K562 (cell line): ENCODE measurements around the gene GIMAP6. TPM values are rescaled to one million over a fixed set of nuclear protein-coding genes. Genes with fewer than 3 reads are reported as not detected.

ENCODE experiments used
- ATAC-seq: fragments of 200-7000 bp; cut with Tn5 transposase; 3 replicates; pipeline ENCODE4 v1.9.1; 2020; ENCODE audit warnings: moderate library complexity
- BruUV-seq: library from RNA; stranded (reverse); fragments of 400-500 nt; replicated peaks from 2 replicates; lab custom pipeline; 2021; lab: Mats Ljungman, UMichigan
- CTCF ChIA-PET: fragments of 300-600 bp; formaldehyde crosslinking; extraction: SDS; loops from one replicate; lab custom pipeline; 2021; ENCODE audit warnings: low intra/inter-chr PET ratio; lab: Yijun Ruan, JAX
- POLR2A ChIA-PET: fragments of 300-600, 350-650 bp; sonication (Branson Sonifier 250); formaldehyde crosslinking; extraction: SDS; loops from one replicate; lab custom pipeline; 2021; ENCODE audit warnings: antibody characterized with exemption, inconsistent platforms; lab: Yijun Ruan, JAX
- DNase-seq, 4 experiments: peaks; one replicate each; pipeline versions ENCODE4 v3.0.0 to v3.0.0-alpha.2; 2011 to 2018; ENCODE audit warnings: low spot score in 3 of 4, mixed read lengths in 3 of 4; ENCODE audit errors: extremely low read depth in 1 of 4
- FAIRE-seq: peaks from 2 replicates; lab custom pipeline; 2011; peaks lifted over from hg19 to GRCh38; lab: Jason Lieb, UNC
- H2AFZ ChIP-seq: 2 replicates; pipeline ENCODE4 v1.6.0; 2011; ENCODE audit warnings: low read depth, low read length, control low read depth, inconsistent platforms
- H3K27ac ChIP-seq: fragments of 200-600 bp; 3 replicates; pipeline ENCODE4 v1.8.0; 2011; ENCODE audit warnings: low read depth, mild to moderate bottlenecking, control low read depth, inconsistent platforms, low read length, moderate library complexity, mixed read lengths; ENCODE audit errors: extremely low read depth
- H3K27me3 ChIP-seq, 2 experiments: fragments of 300-600 bp in 1 of 2; 2 replicates in 1 of 2; 3 replicates in 1 of 2; pipeline versions ENCODE4 v1.6.0 to v1.8.0; 2011; ENCODE audit warnings: inconsistent platforms in 2 of 2, low read length in 2 of 2, mild to moderate bottlenecking in 1 of 2, mixed read lengths in 1 of 2, moderate library complexity in 1 of 2; ENCODE audit not compliant: control insufficient read depth in 2 of 2, insufficient read depth in 2 of 2
- H3K36me3 ChIP-seq: fragments of 300-600 bp; 3 replicates; pipeline ENCODE4 v1.8.0; 2011; ENCODE audit warnings: mild to moderate bottlenecking, low read length, inconsistent platforms; ENCODE audit not compliant: control insufficient read depth, insufficient read depth
- H3K4me1 ChIP-seq, 2 experiments: fragments of 200-600 bp in 1 of 2; replicated peaks in 1 of 2; 2 replicates in 1 of 2; 3 replicates in 1 of 2; pipeline versions ENCODE4 v1.5.1 to v1.8.0; 2011; ENCODE audit warnings: inconsistent platforms in 2 of 2, low read length in 2 of 2, mild to moderate bottlenecking in 1 of 2, mixed read lengths in 1 of 2, moderate library complexity in 1 of 2; ENCODE audit not compliant: control insufficient read depth in 2 of 2, insufficient read depth in 2 of 2
- H3K4me2 ChIP-seq: 2 replicates; pipeline ENCODE4 v1.6.1; 2011; ENCODE audit warnings: low read length, control low read depth, inconsistent platforms, mixed read lengths; ENCODE audit not compliant: insufficient read depth
- H3K4me3 ChIP-seq: fragments of 200-600 bp; sonication (generic), shearing (Covaris generic); 2 replicates; pipeline ENCODE4 v1.5.1; 2016; ENCODE audit warnings: control low read depth, inconsistent platforms
- H3K79me2 ChIP-seq: fragments of 200-600 bp; 3 replicates; pipeline ENCODE4 v1.8.0; 2011; ENCODE audit warnings: low read length, inconsistent platforms; ENCODE audit not compliant: control insufficient read depth, insufficient read depth
- H3K9ac ChIP-seq, 2 experiments: 2 replicates each; pipeline versions ENCODE4 v1.6.0 to v1.6.1; 2011; ENCODE audit warnings: low read depth in 2 of 2, low read length in 2 of 2, control low read depth in 1 of 2, inconsistent platforms in 1 of 2, mild to moderate bottlenecking in 1 of 2, mixed read lengths in 1 of 2; ENCODE audit not compliant: insufficient read depth in 1 of 2
- H3K9me1 ChIP-seq: one replicate; pipeline ENCODE4 v1.6.0; 2011; ENCODE audit warnings: inconsistent platforms, mild to moderate bottlenecking, low read length, moderate library complexity; ENCODE audit not compliant: control insufficient read depth, insufficient read depth
- H3K9me3 ChIP-seq: replicated peaks from 2 replicates; pipeline ENCODE4 v1.5.1; 2011; ENCODE audit warnings: low read depth, low read length, inconsistent platforms; ENCODE audit not compliant: control insufficient read depth, insufficient read depth
- H4K20me1 ChIP-seq: replicated peaks from 2 replicates; pipeline ENCODE4 v1.6.1; 2011; ENCODE audit warnings: low read length, inconsistent platforms, mixed read lengths; ENCODE audit not compliant: control insufficient read depth, insufficient read depth
- ATF7 ChIP-seq: fragments of 450-650 bp; IDR thresholded peaks from 2 replicates; pipeline ENCODE4 v1.7.1; 2014; ENCODE audit warnings: mild to moderate bottlenecking, moderate library complexity
- E2F1 ChIP-seq: sonication (generic); formaldehyde crosslinking; IDR thresholded peaks from 2 replicates; pipeline ENCODE4 v1.8.1; 2023; ENCODE audit warnings: mild to moderate bottlenecking, missing genetic modification reagents, moderate library complexity
- E2F4 ChIP-seq: sonication (generic); formaldehyde crosslinking; IDR thresholded peaks from 2 replicates; pipeline ENCODE4 v1.8.0; 2022; ENCODE audit warnings: mild to moderate bottlenecking, low read depth, missing genetic modification reagents
- ELK3 ChIP-seq: fragments of 450-650 bp; formaldehyde crosslinking; IDR thresholded peaks from 2 replicates; pipeline ENCODE4 v1.4.0; 2020; ENCODE audit warnings: mild to moderate bottlenecking
- EWSR1 ChIP-seq: fragments of 450-650 bp; IDR thresholded peaks from 2 replicates; pipeline ENCODE4 v1.6.1; 2018; ENCODE audit warnings: borderline replicate concordance, mild to moderate bottlenecking, low read depth, moderate library complexity; ENCODE audit not compliant: partially characterized antibody
- FUS ChIP-seq: fragments of 200-400 bp; formaldehyde crosslinking; optimal IDR thresholded peaks from 2 replicates; pipeline ENCODE3; 2017; ENCODE audit warnings: low read depth, low read length
- GTF2F1 ChIP-seq: IDR thresholded peaks from 2 replicates; pipeline ENCODE4 v1.6.1; 2011; ENCODE audit warnings: low read depth, low read length, improper control_type of control experiment
- JUNB ChIP-seq: fragments of 450-650 bp; formaldehyde crosslinking; conservative IDR thresholded peaks from 2 replicates; pipeline ENCODE4 v1.4.0; 2020; ENCODE audit warnings: mild to moderate bottlenecking
- KAT2B ChIP-seq: IDR thresholded peaks from one replicate; pipeline ENCODE4 v1.6.1; 2012; ENCODE audit warnings: low read depth, mild to moderate bottlenecking, control low read depth, inconsistent platforms, low read length, moderate library complexity
- LARP7 ChIP-seq: fragments of 450-650 bp; IDR thresholded peaks from 2 replicates; pipeline ENCODE4 v1.6.1; 2016
- POLR3G ChIP-seq: IDR thresholded peaks from 2 replicates; pipeline ENCODE4 v1.6.1; 2011; ENCODE audit not compliant: insufficient read length, insufficient replicate concordance; ENCODE audit errors: extremely low read depth
- RNF2 ChIP-seq: sonication (generic); IDR thresholded peaks from 2 replicates; pipeline ENCODE4 v1.6.1; 2016
- SRSF1 ChIP-seq: fragments of 200-400 bp; formaldehyde crosslinking; IDR thresholded peaks from 2 replicates; pipeline ENCODE4 v1.6.1; 2017; ENCODE audit warnings: mild to moderate bottlenecking, low read depth, low read length, moderate library complexity
- SRSF7 ChIP-seq: fragments of 200-400 bp; formaldehyde crosslinking; optimal IDR thresholded peaks from 2 replicates; pipeline ENCODE3; 2017; ENCODE audit warnings: mild to moderate bottlenecking, low read depth, low read length
- ZBTB7A ChIP-seq: IDR thresholded peaks from 2 replicates; pipeline ENCODE4 v1.6.1; 2011; ENCODE audit warnings: low read depth, mild to moderate bottlenecking, low read length, moderate library complexity, borderline replicate concordance; ENCODE audit not compliant: control insufficient read depth
- ZNF23 ChIP-seq: fragments of 250-450 bp; sonication (Bioruptor Pico); IDR thresholded peaks from 2 replicates; pipeline ENCODE4 v1.4.0; 2020; ENCODE audit warnings: mild to moderate bottlenecking
- ZNF507 ChIP-seq: conservative IDR thresholded peaks from 2 replicates; pipeline ENCODE4 v1.6.1; 2017; ENCODE audit warnings: missing genetic modification characterization, missing compliant biosample characterization
- ZNF668 ChIP-seq: fragments of 250-450 bp; sonication (Bioruptor Pico); IDR thresholded peaks from 2 replicates; pipeline ENCODE4 v1.8.0; 2022; ENCODE audit warnings: mild to moderate bottlenecking, inconsistent platforms
- ZNF830 ChIP-seq: fragments of 250-450 bp; sonication (Bioruptor Pico); IDR thresholded peaks from 2 replicates; pipeline ENCODE4 v1.5.0; 2021; ENCODE audit warnings: mild to moderate bottlenecking
- in situ Hi-C: fragments of 300-500 bp; cut with MboI; formaldehyde crosslinking; loops from 4 replicates; pipeline ENCODE4 v1.15.0; 2018; ENCODE audit warnings: inconsistent platforms, mixed read lengths
- intact Hi-C: fragments of 100-400 bp; cut with micrococcal nuclease; formaldehyde crosslinking; loops from 2 replicates; pipeline ENCODE4 v1.14.2; 2022
- polyA plus RNA-seq, 8 experiments: library from polyadenylated mRNA; depleted of rRNA in 4 of 8; stranded (reverse) in 5 of 8; unstranded in 3 of 8; fragments of >200 nt; fragmentation: Nextera tagmentation in 2 of 8; fragmentation: Illumina TruSeq in 1 of 8; extraction: Ambion mirVana in 2 of 8; extraction: Trizol in 1 of 8; gene quantifications; 2 replicates each; pipeline versions ENCODE4 v1.2.1 to v1.2.3, GENCODE V29; 2011 to 2014; ENCODE audit warnings: inconsistent platforms in 1 of 8, missing spikeins in 1 of 8
- total RNA-seq, 7 experiments: library from RNA; depleted of rRNA in 6 of 7; stranded (reverse); fragments of >200 nt in 6 of 7; fragmentation: Illumina TruSeq in 2 of 7; extraction: Trizol in 2 of 7; gene quantifications; 2 replicates each; pipeline versions ENCODE4 v1.2.1 to v1.2.3, GENCODE V29; 2011 to 2021; ENCODE audit warnings: low replicate concordance in 1 of 7

Gene GIMAP6
- total and polyA plus RNA-seq, 9 of the 15 experiments (the other 6 are each of a cell fraction or from before 2014, with no cell fraction given): 0.04 to 0.45 (median 0.18) TPM

GRCh38 chr7:150586785-150587152 is 45.4 kb downstream of the GIMAP6 start:
- Histone ChIP-seq H3K79me2 (no peaks in the 10 kb centered on the region), H4K20me1 (no peaks in the 10 kb centered on the region), H3K36me3 (no peaks in the 10 kb centered on the region), H3K4me2 (no peak overlapping the region), H3K9me3 (no peaks in the 10 kb centered on the region), H3K4me3 (no peak overlapping the region), H3K27ac (no peak overlapping the region), H3K9me1 (no peaks in the 10 kb centered on the region), H2AFZ (no peak overlapping the region), H3K4me1 (no peaks in the 10 kb centered on the region), H3K9ac (no peak overlapping the region), H3K27me3 (no peaks in the 10 kb centered on the region)
- intact Hi-C loops (no loop called here), in situ Hi-C loops (no loop called here)
- no peak for TF ChIP-seq SRSF7
- no peak for TF ChIP-seq ATF7
- TF ChIP-seq E2F1 (CRISPR knock-in tag): no peak
- TF ChIP-seq RNF2: no peak
- no peak for TF ChIP-seq ZNF23 (CRISPR knock-in tag)
- no peak for TF ChIP-seq EWSR1
- TF ChIP-seq ZBTB7A: no peak
- no peak for TF ChIP-seq GTF2F1
- TF ChIP-seq KAT2B: no peak
- no peak for TF ChIP-seq POLR3G
- no peak for TF ChIP-seq SRSF1
- TF ChIP-seq ZNF668: no peak
- TF ChIP-seq ELK3: no peak
- TF ChIP-seq LARP7: no peak
- no peak for TF ChIP-seq ZNF830 (CRISPR knock-in tag)
- TF ChIP-seq ZNF507 (tag): no peak
- no peak for TF ChIP-seq E2F4 (CRISPR knock-in tag)
- TF ChIP-seq FUS: no peak
- no peak for TF ChIP-seq JUNB
- ChIA-PET CTCF (no interaction called here), POLR2A (interaction anchor here (0.6 kb wide), 1 partner anchor 53 kb away, joined by 3 read pairs; no protein-coding TSS in a partner anchor)
- ATAC-seq (no peak), DNase-seq (no peak), FAIRE-seq (no peak)
- BruUV-seq: no TSS peak
